ENCODE results near the gene PPIH. TPM values are rescaled to one million over a fixed set of nuclear protein-coding genes. Genes with fewer than 3 reads are reported as not detected.
"Not testable (repeated sequence)": the region's sequence is repeated elsewhere in the genome, so short reads cannot be mapped to it uniquely, and the experiment has no call there.

Gene PPIH
- polyA plus RNA-seq, 1 experiment = 20.3 TPM

DNA sequence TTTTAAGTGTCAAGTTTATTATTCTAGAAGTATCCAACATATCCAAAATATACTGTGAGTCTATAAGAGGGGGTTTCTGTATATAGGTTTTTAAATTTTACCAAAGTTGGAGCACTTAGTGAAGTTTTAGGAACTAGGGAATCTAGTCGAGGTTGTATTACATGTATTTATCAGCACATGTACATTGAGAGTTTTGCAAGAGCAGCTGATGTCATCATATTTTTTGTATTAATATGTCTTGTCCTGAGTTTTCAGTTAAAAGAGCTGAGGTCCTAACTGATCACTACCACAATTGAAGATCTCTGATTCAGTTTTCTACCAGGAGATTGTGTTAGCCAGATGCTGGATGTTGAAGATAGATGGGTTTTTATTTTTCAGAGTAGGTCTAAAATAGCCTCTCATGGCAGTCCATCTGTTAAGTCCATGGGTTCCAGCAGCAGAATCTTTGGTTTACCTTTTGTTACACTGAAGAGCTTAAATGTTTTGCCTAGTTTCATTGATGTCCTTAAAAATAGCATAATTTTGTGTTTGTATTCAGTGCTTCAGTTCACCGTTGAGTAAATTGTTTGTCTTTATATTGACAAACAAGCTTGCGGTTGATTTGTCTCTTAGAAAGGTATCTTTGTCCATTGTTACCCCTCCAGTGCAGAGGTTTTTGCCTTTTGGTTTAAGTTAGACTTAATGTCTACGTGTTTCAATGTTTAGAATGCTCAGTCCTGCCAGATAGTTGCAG, 40.0 kb downstream of the PPIH start:
- CTCF ChIA-PET = interaction anchor here (0.6 kb wide), 1 partner anchor 40 kb away, joined by 3 read pairs; no protein-coding TSS in a partner anchor
- Histone ChIP-seq H3K4me3 (ENCODE audit: low read depth, low read length) (no peak overlapping the region), H3K36me3 (ENCODE audit: control insufficient read depth, insufficient read depth, low read length) (peaks cover 11% of the 10 kb centered on the region), H3K27me3 (ENCODE audit: control insufficient read depth, insufficient read depth, low read length) (no peaks in the 10 kb centered on the region)
- POLR2A ChIA-PET = no interaction called here
- TF ChIP-seq, protein P1, sequence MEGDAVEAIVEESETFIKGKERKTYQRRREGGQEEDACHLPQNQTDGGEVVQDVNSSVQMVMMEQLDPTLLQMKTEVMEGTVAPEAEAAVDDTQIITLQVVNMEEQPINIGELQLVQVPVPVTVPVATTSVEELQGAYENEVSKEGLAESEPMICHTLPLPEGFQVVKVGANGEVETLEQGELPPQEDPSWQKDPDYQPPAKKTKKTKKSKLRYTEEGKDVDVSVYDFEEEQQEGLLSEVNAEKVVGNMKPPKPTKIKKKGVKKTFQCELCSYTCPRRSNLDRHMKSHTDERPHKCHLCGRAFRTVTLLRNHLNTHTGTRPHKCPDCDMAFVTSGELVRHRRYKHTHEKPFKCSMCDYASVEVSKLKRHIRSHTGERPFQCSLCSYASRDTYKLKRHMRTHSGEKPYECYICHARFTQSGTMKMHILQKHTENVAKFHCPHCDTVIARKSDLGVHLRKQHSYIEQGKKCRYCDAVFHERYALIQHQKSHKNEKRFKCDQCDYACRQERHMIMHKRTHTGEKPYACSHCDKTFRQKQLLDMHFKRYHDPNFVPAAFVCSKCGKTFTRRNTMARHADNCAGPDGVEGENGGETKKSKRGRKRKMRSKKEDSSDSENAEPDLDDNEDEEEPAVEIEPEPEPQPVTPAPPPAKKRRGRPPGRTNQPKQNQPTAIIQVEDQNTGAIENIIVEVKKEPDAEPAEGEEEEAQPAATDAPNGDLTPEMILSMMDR (IDR thresholded peaks at IDR 0.05; ENCODE audit: insufficient read depth, low read depth, low read length) = no peak
- DNase-seq (ENCODE audit: low read depth) = no peak

- ChIA-PET CTCF (no interaction called here), POLR2A (no interaction called here)
- TF ChIP-seq, protein P1 (IDR thresholded peaks at IDR 0.05; ENCODE audit: insufficient read depth, low read depth, low read length) = no peak
- DNase-seq (ENCODE audit: low read depth) = no peak
- Histone ChIP-seq H3K36me3 (ENCODE audit: control insufficient read depth, insufficient read depth, low read length) (peaks cover 12% of the 10 kb centered on the region), H3K4me3 (ENCODE audit: low read depth, low read length) (no peak overlapping the region), H3K27me3 (ENCODE audit: control insufficient read depth, insufficient read depth, low read length) (no peaks in the 10 kb centered on the region)
These were observed 41.8 kb downstream of the PPIH start for GRCh38 chr1:42700006-42700405.

- TF ChIP-seq, protein P1 (IDR thresholded peaks at IDR 0.05; ENCODE audit: insufficient read depth, low read depth, low read length) = no peak
- no peaks in the 10 kb centered on the region for H3K27me3 ChIP-seq (ENCODE audit: control insufficient read depth, insufficient read depth, low read length)
- ChIA-PET POLR2A (no interaction called here), CTCF (no interaction called here)
- peaks cover 7% of the 10 kb centered on the region for H3K36me3 ChIP-seq (ENCODE audit: control insufficient read depth, insufficient read depth, low read length)
- no peak overlapping the region for H3K4me3 ChIP-seq (ENCODE audit: low read depth, low read length)
- no peak for DNase-seq (ENCODE audit: low read depth)
These were observed 45.8 kb downstream of the PPIH start for GRCh38 chr1:42703888-42704464.

DNA sequence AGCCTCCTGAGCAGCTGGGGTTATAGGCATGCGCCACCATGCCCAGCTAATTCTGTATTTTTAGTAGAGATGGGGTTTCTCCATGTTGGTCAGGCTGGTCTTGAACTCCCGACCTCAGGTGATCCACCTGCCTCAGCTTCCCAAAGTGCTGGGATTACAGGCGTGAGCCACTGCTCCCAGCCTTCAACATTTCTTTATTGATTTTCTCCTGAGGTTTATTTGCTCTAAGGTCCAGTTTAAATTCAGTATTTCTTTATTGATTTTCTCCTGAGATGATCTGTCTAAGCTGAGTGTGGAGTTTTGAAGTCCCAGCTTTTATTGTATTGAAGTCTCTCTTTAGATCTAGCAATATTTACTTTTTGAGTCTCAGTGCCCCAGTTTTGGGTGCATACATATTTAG, 54.6 kb downstream of the PPIH start:
- CTCF ChIA-PET; DNase-seq (ENCODE audit: low read depth); POLR2A ChIA-PET: not testable (repeated sequence)

DNA sequence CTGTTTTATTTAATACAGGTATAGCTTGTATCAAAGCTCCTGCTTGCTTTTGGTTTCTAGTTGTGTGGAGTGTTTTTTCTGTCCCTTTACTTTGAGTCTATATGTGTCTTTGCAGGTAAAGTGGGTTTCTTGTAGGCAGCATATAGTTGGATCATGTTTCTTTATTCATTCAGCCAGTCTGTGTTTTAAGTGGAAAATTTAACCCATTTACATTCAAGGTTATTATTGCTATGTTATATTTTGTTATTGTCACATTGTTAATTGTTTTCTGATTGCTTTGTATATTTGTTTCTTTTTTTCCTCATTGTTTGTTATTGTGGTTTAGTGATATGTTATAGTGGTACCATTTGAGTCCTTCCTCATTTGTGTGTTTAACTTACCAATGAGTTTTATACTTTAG, 55.1 kb downstream of the PPIH start:
- ChIA-PET POLR2A (no interaction called here), CTCF (no interaction called here)
- TF ChIP-seq, protein P1 (IDR thresholded peaks at IDR 0.05; ENCODE audit: insufficient read depth, low read depth, low read length) = no peak
- H3K27me3 ChIP-seq (ENCODE audit: control insufficient read depth, insufficient read depth, low read length) = no peaks in the 10 kb centered on the region
- H3K4me3 ChIP-seq (ENCODE audit: low read depth, low read length) = no peak overlapping the region
- no peaks in the 10 kb centered on the region for H3K36me3 ChIP-seq (ENCODE audit: control insufficient read depth, insufficient read depth, low read length)
- no peak for DNase-seq (ENCODE audit: low read depth)

More for the DNA sequence above, 54.6 kb downstream of the PPIH start:
- H3K27me3 ChIP-seq (ENCODE audit: control insufficient read depth, insufficient read depth, low read length); H3K36me3 ChIP-seq (ENCODE audit: control insufficient read depth, insufficient read depth, low read length); H3K4me3 ChIP-seq (ENCODE audit: low read depth, low read length): not testable (repeated sequence)

- H3K4me3 ChIP-seq (ENCODE audit: low read depth, low read length); POLR2A ChIA-PET; DNase-seq (ENCODE audit: low read depth); H3K36me3 ChIP-seq (ENCODE audit: control insufficient read depth, insufficient read depth, low read length); H3K27me3 ChIP-seq (ENCODE audit: control insufficient read depth, insufficient read depth, low read length); CTCF ChIA-PET: not testable (repeated sequence)
These were observed 56.2 kb downstream of the PPIH start for GRCh38 chr1:42714441-42714840.

All from BJ (cell line).